Measurements from ENCODE around the gene PSORS1C1. TPM values are rescaled to one million over a fixed set of nuclear protein-coding genes. Genes with fewer than 3 reads are reported as not detected.
"Not testable (repeated sequence)": the region's sequence is repeated elsewhere in the genome, so short reads cannot be mapped to it uniquely, and the experiment has no call there.

The PSORS1C1 gene
- total and polyA plus RNA-seq, 4 donors: 1.1 to 10.8 (median 2.5) TPM

- DNase-seq (no peak), ATAC-seq (ENCODE audit: insufficient read depth, low FRiP score) (no peak)
- Histone ChIP-seq H3K9me3 (ENCODE audit: control insufficient read depth in 4 of 4, insufficient read depth in 3 of 4, low read length in 3 of 4) (no peaks in the 10 kb centered on the region), H3K4me1 (ENCODE audit: control insufficient read depth in 5 of 5, insufficient read depth in 5 of 5, low read length in 5 of 5) (peaks cover 3 to 21% (median 9%) of the 10 kb centered on the region in 5 donors), H3K36me3 (ENCODE audit: control insufficient read depth in 4 of 4, insufficient read depth in 4 of 4, low read length in 4 of 4) (peaks cover 0 to 12% (median 7%) of the 10 kb centered on the region in 4 donors), H3K9ac (ENCODE audit: insufficient read depth in 1 of 2, low read length in 2 of 2) (no peak overlapping the region), H3K27ac (ENCODE audit: low read depth in 1 of 2, low read length in 1 of 2) (no peak overlapping the region), H3K27me3 (ENCODE audit: control insufficient read depth in 3 of 3, insufficient read depth in 3 of 3, low read length in 2 of 3) (no peaks in the 10 kb centered on the region), H3K4me3 (no peak overlapping the region)
- whole genome bisulfite sequencing, 2 donors: 92 to 93% methylated on average over 19 of the region's 19 CpGs
- no peak for TF ChIP-seq CTCF (IDR thresholded peaks at IDR 0.05; ENCODE audit: control extremely low read depth, extremely low read depth)
Observed at GRCh38 chr6:31161216-31162126, 46.9 kb downstream of the PSORS1C1 start.

- H3K4me3 ChIP-seq: no peak overlapping the region
- ATAC-seq (ENCODE audit: insufficient read depth, low FRiP score): no peak
- peaks cover 0 to 13% (median 6%) of the 10 kb centered on the region in 5 donors for H3K4me1 ChIP-seq (ENCODE audit: control insufficient read depth in 5 of 5, insufficient read depth in 5 of 5, low read length in 5 of 5)
- H3K27me3 ChIP-seq (ENCODE audit: control insufficient read depth in 3 of 3, insufficient read depth in 3 of 3, low read length in 2 of 3): no peaks in the 10 kb centered on the region
- H3K36me3 ChIP-seq (ENCODE audit: control insufficient read depth in 4 of 4, insufficient read depth in 4 of 4, low read length in 4 of 4): peaks cover 0 to 12% (median 7%) of the 10 kb centered on the region in 4 donors
- no peak for TF ChIP-seq CTCF (IDR thresholded peaks at IDR 0.05; ENCODE audit: control extremely low read depth, extremely low read depth)
- H3K9ac ChIP-seq (ENCODE audit: insufficient read depth in 1 of 2, low read length in 2 of 2): no peak overlapping the region
- 87 to 90% methylated on average over 13 of the region's 13 CpGs for WGBS, 2 donors
- no peaks in the 10 kb centered on the region for H3K9me3 ChIP-seq (ENCODE audit: control insufficient read depth in 4 of 4, insufficient read depth in 3 of 4, low read length in 3 of 4)
- no peak for DNase-seq
- no peak overlapping the region for H3K27ac ChIP-seq (ENCODE audit: low read depth in 1 of 2, low read length in 1 of 2)
Observed at GRCh38 chr6:31162463-31163165, 48.0 kb downstream of the PSORS1C1 start.

- TF ChIP-seq CTCF (IDR thresholded peaks at IDR 0.05; ENCODE audit: control extremely low read depth, extremely low read depth): no peak
- Histone ChIP-seq H3K4me3 (no peak overlapping the region), H3K27me3 (ENCODE audit: control insufficient read depth in 3 of 3, insufficient read depth in 3 of 3, low read length in 2 of 3) (no peaks in the 10 kb centered on the region), H3K36me3 (ENCODE audit: control insufficient read depth in 4 of 4, insufficient read depth in 4 of 4, low read length in 4 of 4) (peaks cover 0 to 12% (median 7%) of the 10 kb centered on the region in 4 donors), H3K27ac (ENCODE audit: low read depth in 1 of 2, low read length in 1 of 2) (no peak overlapping the region), H3K9me3 (ENCODE audit: control insufficient read depth in 4 of 4, insufficient read depth in 3 of 4, low read length in 3 of 4) (no peaks in the 10 kb centered on the region), H3K4me1 (ENCODE audit: control insufficient read depth in 5 of 5, insufficient read depth in 5 of 5, low read length in 5 of 5) (peaks cover 0 to 13% (median 6%) of the 10 kb centered on the region in 5 donors), H3K9ac (ENCODE audit: insufficient read depth in 1 of 2, low read length in 2 of 2) (no peak overlapping the region)
- DNase-seq (peak in 1 of 3 donors; percentile 12), ATAC-seq (ENCODE audit: insufficient read depth, low FRiP score) (no peak)
Observed at GRCh38 chr6:31163922-31164321, 49.3 kb downstream of the PSORS1C1 start.

GRCh38 chr6:31164475-31165063 lies 50.0 kb downstream of the PSORS1C1 start:
- not testable (repeated sequence) for ATAC-seq (ENCODE audit: insufficient read depth, low FRiP score)
- 96 to 99% methylated on average over 5 to 8 of the region's 9 CpGs for WGBS, 2 donors

GRCh38 chr6:31165064-31165832 lies 50.6 kb downstream of the PSORS1C1 start:
- H3K9ac ChIP-seq (ENCODE audit: insufficient read depth in 1 of 2, low read length in 2 of 2); H3K4me1 ChIP-seq (ENCODE audit: control insufficient read depth in 5 of 5, insufficient read depth in 5 of 5, low read length in 5 of 5); H3K4me3 ChIP-seq; ATAC-seq (ENCODE audit: insufficient read depth, low FRiP score); H3K27me3 ChIP-seq (ENCODE audit: control insufficient read depth in 3 of 3, insufficient read depth in 3 of 3, low read length in 2 of 3); DNase-seq; H3K27ac ChIP-seq (ENCODE audit: low read depth in 1 of 2, low read length in 1 of 2); H3K9me3 ChIP-seq (ENCODE audit: control insufficient read depth in 4 of 4, insufficient read depth in 3 of 4, low read length in 3 of 4): not testable (repeated sequence)
- peaks cover 0 to 12% (median 7%) of the 10 kb centered on the region in 4 donors for H3K36me3 ChIP-seq (ENCODE audit: control insufficient read depth in 4 of 4, insufficient read depth in 4 of 4, low read length in 4 of 4)
- WGBS, 2 donors: 84 to 93% methylated on average over 17 of the region's 17 CpGs

More at GRCh38 chr6:31164475-31165063, 50.0 kb downstream of the PSORS1C1 start:
- DNase-seq; H3K27ac ChIP-seq (ENCODE audit: low read depth in 1 of 2, low read length in 1 of 2); H3K27me3 ChIP-seq (ENCODE audit: control insufficient read depth in 3 of 3, insufficient read depth in 3 of 3, low read length in 2 of 3); H3K4me1 ChIP-seq (ENCODE audit: control insufficient read depth in 5 of 5, insufficient read depth in 5 of 5, low read length in 5 of 5); H3K9ac ChIP-seq (ENCODE audit: insufficient read depth in 1 of 2, low read length in 2 of 2); H3K9me3 ChIP-seq (ENCODE audit: control insufficient read depth in 4 of 4, insufficient read depth in 3 of 4, low read length in 3 of 4); H3K4me3 ChIP-seq: not testable (repeated sequence)
- peaks cover 0 to 12% (median 7%) of the 10 kb centered on the region in 4 donors for H3K36me3 ChIP-seq (ENCODE audit: control insufficient read depth in 4 of 4, insufficient read depth in 4 of 4, low read length in 4 of 4)

Measured in lung (tissue), 12 donors.